Panc1 (cell line): ENCODE measurements around the gene TVP23A. TPM values are rescaled to one million over a fixed set of nuclear protein-coding genes. Genes with fewer than 3 reads are reported as not detected.

Experiments
- ATAC-seq: fragments of 200-7000 bp; cut with Tn5 transposase; 2 replicates; pipeline ENCODE4 v1.9.1; 2020; ENCODE audit warnings: mild to moderate bottlenecking, moderate library complexity
- BruUV-seq: library from RNA; stranded (reverse); fragments of 400-500 nt; replicated peaks from 2 replicates; lab custom pipeline; 2021; lab: Mats Ljungman, UMichigan
- CTCF ChIA-PET: fragments of 300-600 bp; sonication (Branson Sonifier 250); formaldehyde crosslinking; loops from one replicate; lab custom pipeline; 2022; ENCODE audit warnings: antibody characterized with exemption; lab: Charles Lee
- POLR2A ChIA-PET: fragments of 300-600 bp; sonication (Branson Sonifier 250); formaldehyde crosslinking; loops from one replicate; lab custom pipeline; 2022; ENCODE audit warnings: antibody characterized with exemption; lab: Charles Lee
- DNase-seq: peaks from one replicate; pipeline ENCODE4 v3.0.0-alpha.2; 2010; ENCODE audit warnings: low read depth, low spot score
- H3K27ac ChIP-seq: 2 replicates; pipeline ENCODE4 v1.5.1; 2011; ENCODE audit warnings: mild to moderate bottlenecking, low read length, inconsistent platforms
- H3K27me3 ChIP-seq: fragments of 200-500 bp; sonication (Bioruptor generic); 2 replicates; pipeline ENCODE4 v1.6.0; 2014; ENCODE audit warnings: low read length, inconsistent platforms; ENCODE audit not compliant: control insufficient read depth, insufficient read depth
- H3K36me3 ChIP-seq: fragments of 200-500 bp; sonication (Bioruptor generic); 2 replicates; pipeline ENCODE4 v1.5.1; 2014; ENCODE audit warnings: inconsistent platforms, mild to moderate bottlenecking, low read length, moderate library complexity; ENCODE audit not compliant: control insufficient read depth, insufficient read depth
- H3K4me1 ChIP-seq: 2 replicates; pipeline ENCODE4 v1.5.1; 2011; ENCODE audit warnings: inconsistent platforms, mild to moderate bottlenecking, low read length, moderate library complexity; ENCODE audit not compliant: control insufficient read depth, insufficient read depth
- H3K4me3 ChIP-seq, 2 experiments: 2 replicates each; pipeline ENCODE4 v1.5.1; 2011 to 2012; ENCODE audit warnings: low read depth in 2 of 2, low read length in 2 of 2, mild to moderate bottlenecking in 2 of 2, inconsistent platforms in 1 of 2, moderate library complexity in 1 of 2
- H3K9me3 ChIP-seq: fragments of 200-500 bp; sonication (Bioruptor generic); 2 replicates; pipeline ENCODE4 v1.5.1; 2014; ENCODE audit warnings: low read depth, mild to moderate bottlenecking, inconsistent platforms, low read length, moderate library complexity; ENCODE audit not compliant: control insufficient read depth, insufficient read depth
- POLR2AphosphoS5 ChIP-seq: IDR thresholded peaks from 2 replicates; pipeline ENCODE4 v1.6.1; 2012; ENCODE audit warnings: mild to moderate bottlenecking, low read depth, low read length, moderate library complexity
- SIN3A ChIP-seq: IDR thresholded peaks from 2 replicates; pipeline ENCODE4 v1.6.1; 2012; ENCODE audit warnings: low read depth, mild to moderate bottlenecking, low read length, moderate library complexity, borderline replicate concordance; ENCODE audit not compliant: insufficient read depth
- TCF7L2 ChIP-seq: IDR thresholded peaks from 2 replicates; pipeline ENCODE4 v1.6.1; 2011; ENCODE audit warnings: mild to moderate bottlenecking, low read depth, low read length, inconsistent platforms
- in situ Hi-C: cut with HindIII; loops from 2 replicates; pipeline ENCODE4 v1.10.0; 2016; ENCODE audit warnings: low sequenced_read_pairs, low pct_unique_long_range_greater_than_20kb
- intact Hi-C: fragments of 100-400 bp; cut with micrococcal nuclease; formaldehyde crosslinking; loops from one replicate; pipeline ENCODE4 v1.10.0; 2022; ENCODE audit not compliant: unreplicated experiment
- total RNA-seq: library from RNA; stranded (reverse); gene quantifications from one replicate; pipeline ENCODE4 v1.2.1, GENCODE V29; 2021; ENCODE audit not compliant: unreplicated experiment
- TF ChIP-seq, protein P1 (sequence below): fragments of 450-650 bp; IDR thresholded peaks from 2 replicates; pipeline ENCODE4 v1.5.1; 2017; ENCODE audit warnings: mild to moderate bottlenecking
- TF ChIP-seq, protein P2 (sequence below), 2 experiments: IDR thresholded peaks; 2 replicates each; pipeline ENCODE4 v1.6.1; 2011 to 2012; ENCODE audit warnings: low read depth in 2 of 2, control low read depth in 1 of 2, low read length in 1 of 2, mild to moderate bottlenecking in 1 of 2, moderate library complexity in 1 of 2; ENCODE audit not compliant: insufficient read depth in 1 of 2

Gene TVP23A
- total RNA-seq, 1 experiment from 2014 or later: not detected

DNA sequence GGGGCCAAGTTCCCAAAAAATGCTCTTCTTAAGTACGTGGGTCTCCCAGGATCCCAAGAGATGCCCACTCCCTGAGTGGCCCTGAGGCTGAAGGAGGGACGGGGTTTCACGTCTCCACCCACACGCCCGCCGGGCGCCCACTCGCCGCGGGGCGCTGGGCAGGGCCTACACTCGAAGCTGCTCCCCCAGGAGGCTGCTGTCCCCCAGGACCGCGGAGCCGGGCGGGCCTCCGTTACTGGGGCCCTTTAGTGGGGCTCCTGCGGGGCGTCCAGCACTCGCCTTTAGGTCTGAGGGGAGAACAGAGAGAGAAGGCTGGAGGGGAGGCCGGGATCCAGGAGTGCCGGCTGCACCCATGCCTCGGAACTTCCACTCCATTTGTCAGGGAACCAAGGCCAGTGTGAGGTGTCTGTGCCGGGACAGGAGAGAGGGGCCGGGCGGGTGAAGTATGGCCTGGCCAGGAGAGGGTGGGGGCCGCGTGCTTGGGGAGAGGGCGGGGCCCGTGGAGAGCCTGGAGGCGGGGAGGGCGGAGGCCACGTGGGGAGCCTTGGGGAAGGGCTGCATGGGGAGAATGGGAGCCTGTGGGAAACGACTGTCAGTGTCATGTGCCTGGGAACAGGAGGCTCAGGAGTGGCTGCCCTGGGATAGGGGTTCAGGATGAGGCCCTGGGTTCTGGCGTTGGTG lies 56.1 kb downstream of the TVP23A start:
- in situ Hi-C loops: no loop called here
- ChIA-PET CTCF (no interaction called here), POLR2A (no interaction called here)
- ATAC-seq (no peak), DNase-seq (no peak)
- BruUV-seq: no TSS peak
- Histone ChIP-seq H3K27me3 (no peaks in the 10 kb centered on the region), H3K9me3 (no peaks in the 10 kb centered on the region), H3K27ac (no peak overlapping the region), H3K4me3 (no peak overlapping the region), H3K36me3 (no peaks in the 10 kb centered on the region; the same call in 1 of the 2 replicates), H3K4me1 (no peaks in the 10 kb centered on the region)
- TF ChIP-seq, protein P1, sequence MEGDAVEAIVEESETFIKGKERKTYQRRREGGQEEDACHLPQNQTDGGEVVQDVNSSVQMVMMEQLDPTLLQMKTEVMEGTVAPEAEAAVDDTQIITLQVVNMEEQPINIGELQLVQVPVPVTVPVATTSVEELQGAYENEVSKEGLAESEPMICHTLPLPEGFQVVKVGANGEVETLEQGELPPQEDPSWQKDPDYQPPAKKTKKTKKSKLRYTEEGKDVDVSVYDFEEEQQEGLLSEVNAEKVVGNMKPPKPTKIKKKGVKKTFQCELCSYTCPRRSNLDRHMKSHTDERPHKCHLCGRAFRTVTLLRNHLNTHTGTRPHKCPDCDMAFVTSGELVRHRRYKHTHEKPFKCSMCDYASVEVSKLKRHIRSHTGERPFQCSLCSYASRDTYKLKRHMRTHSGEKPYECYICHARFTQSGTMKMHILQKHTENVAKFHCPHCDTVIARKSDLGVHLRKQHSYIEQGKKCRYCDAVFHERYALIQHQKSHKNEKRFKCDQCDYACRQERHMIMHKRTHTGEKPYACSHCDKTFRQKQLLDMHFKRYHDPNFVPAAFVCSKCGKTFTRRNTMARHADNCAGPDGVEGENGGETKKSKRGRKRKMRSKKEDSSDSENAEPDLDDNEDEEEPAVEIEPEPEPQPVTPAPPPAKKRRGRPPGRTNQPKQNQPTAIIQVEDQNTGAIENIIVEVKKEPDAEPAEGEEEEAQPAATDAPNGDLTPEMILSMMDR: no peak
- TF ChIP-seq POLR2AphosphoS5: no peak
- TF ChIP-seq, protein P2, sequence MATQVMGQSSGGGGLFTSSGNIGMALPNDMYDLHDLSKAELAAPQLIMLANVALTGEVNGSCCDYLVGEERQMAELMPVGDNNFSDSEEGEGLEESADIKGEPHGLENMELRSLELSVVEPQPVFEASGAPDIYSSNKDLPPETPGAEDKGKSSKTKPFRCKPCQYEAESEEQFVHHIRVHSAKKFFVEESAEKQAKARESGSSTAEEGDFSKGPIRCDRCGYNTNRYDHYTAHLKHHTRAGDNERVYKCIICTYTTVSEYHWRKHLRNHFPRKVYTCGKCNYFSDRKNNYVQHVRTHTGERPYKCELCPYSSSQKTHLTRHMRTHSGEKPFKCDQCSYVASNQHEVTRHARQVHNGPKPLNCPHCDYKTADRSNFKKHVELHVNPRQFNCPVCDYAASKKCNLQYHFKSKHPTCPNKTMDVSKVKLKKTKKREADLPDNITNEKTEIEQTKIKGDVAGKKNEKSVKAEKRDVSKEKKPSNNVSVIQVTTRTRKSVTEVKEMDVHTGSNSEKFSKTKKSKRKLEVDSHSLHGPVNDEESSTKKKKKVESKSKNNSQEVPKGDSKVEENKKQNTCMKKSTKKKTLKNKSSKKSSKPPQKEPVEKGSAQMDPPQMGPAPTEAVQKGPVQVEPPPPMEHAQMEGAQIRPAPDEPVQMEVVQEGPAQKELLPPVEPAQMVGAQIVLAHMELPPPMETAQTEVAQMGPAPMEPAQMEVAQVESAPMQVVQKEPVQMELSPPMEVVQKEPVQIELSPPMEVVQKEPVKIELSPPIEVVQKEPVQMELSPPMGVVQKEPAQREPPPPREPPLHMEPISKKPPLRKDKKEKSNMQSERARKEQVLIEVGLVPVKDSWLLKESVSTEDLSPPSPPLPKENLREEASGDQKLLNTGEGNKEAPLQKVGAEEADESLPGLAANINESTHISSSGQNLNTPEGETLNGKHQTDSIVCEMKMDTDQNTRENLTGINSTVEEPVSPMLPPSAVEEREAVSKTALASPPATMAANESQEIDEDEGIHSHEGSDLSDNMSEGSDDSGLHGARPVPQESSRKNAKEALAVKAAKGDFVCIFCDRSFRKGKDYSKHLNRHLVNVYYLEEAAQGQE (IDR thresholded peaks at IDR 0.05; ENCODE audit: insufficient read depth in 1 of 2, low read depth in 2 of 2, low read length in 1 of 2): no peak
- no peak for TF ChIP-seq TCF7L2
- TF ChIP-seq SIN3A: no peak
- intact Hi-C loops: no loop called here

DNA sequence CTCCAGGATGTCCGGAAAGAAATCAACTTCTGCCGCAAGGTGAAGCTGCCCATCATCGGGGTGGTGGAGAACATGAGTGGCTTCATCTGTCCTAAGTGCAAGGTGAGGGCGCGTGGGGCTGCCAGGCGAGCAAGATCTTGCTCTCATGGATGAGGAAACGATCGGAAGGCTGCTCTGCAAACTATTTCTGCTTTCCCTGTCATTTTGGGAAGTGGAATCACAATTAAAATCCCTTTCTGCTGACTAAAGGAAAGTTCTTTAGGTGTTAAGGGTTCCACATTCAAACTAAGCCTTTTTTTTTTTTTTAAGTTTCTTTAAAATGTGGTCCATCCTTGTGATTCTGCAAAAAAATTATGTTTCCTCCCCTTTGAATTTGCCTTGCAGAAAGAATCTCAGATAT lies 57.2 kb downstream of the TVP23A start:
- no peaks in the 10 kb centered on the region; the same call in 1 of the 2 replicates for H3K36me3 ChIP-seq
- H3K4me1 ChIP-seq: no peaks in the 10 kb centered on the region
- CTCF ChIA-PET: interaction anchor here (1.1 kb wide), 1 partner anchor 157 kb away, joined by 3 read pairs; no protein-coding TSS in a partner anchor

More for the DNA sequence above, 57.2 kb downstream of the TVP23A start:
- in situ Hi-C loops (no loop called here), intact Hi-C loops (no loop called here)
- H3K27me3 ChIP-seq: no peaks in the 10 kb centered on the region
- no TSS peak for BruUV-seq
- H3K27ac ChIP-seq: no peak overlapping the region
- no peak for DNase-seq
- TF ChIP-seq POLR2AphosphoS5 (no peak), TCF7L2 (no peak), SIN3A (no peak)
- TF ChIP-seq, protein P1: no peak
- TF ChIP-seq, protein P2 (IDR thresholded peaks at IDR 0.05; ENCODE audit: insufficient read depth in 1 of 2, low read depth in 2 of 2, low read length in 1 of 2): no peak
- ATAC-seq: no peak
- no peaks in the 10 kb centered on the region for H3K9me3 ChIP-seq
- POLR2A ChIA-PET: no interaction called here
- H3K4me3 ChIP-seq: no peak overlapping the region
